ENCODE data around the gene CTBS.

GRCh38 chr1:84538599-84538998 lies 35.6 kb downstream of the CTBS start:
- no peak for TF ChIP-seq CTCF (IDR thresholded peaks at IDR 0.05)
- no peak for TF ChIP-seq POLR2A (IDR thresholded peaks at IDR 0.05)
